ENCODE measurements around the gene GUSB.

GUSB gene

GRCh38 chr7:65912237-65912636 lies 69.8 kb downstream of the GUSB start:
- no peak for TF ChIP-seq CTCF (conservative IDR thresholded peaks at IDR 0.05)
- H3K27ac ChIP-seq = no peak overlapping the region

All from VCaP (cell line).